Hair follicular keratinocyte (primary cell): ENCODE measurements around the gene TUBB4A. TPM values are rescaled to one million over a fixed set of nuclear protein-coding genes. Genes with fewer than 3 reads are reported as not detected.

Source experiments
- total RNA-seq: library from RNA; depleted of rRNA; stranded (reverse); fragments of >200 nt; gene quantifications from 2 replicates; pipeline ENCODE4 v1.2.3, GENCODE V29; 2015

TUBB4A gene
- total RNA-seq: not detected in 2 replicates

DNA sequence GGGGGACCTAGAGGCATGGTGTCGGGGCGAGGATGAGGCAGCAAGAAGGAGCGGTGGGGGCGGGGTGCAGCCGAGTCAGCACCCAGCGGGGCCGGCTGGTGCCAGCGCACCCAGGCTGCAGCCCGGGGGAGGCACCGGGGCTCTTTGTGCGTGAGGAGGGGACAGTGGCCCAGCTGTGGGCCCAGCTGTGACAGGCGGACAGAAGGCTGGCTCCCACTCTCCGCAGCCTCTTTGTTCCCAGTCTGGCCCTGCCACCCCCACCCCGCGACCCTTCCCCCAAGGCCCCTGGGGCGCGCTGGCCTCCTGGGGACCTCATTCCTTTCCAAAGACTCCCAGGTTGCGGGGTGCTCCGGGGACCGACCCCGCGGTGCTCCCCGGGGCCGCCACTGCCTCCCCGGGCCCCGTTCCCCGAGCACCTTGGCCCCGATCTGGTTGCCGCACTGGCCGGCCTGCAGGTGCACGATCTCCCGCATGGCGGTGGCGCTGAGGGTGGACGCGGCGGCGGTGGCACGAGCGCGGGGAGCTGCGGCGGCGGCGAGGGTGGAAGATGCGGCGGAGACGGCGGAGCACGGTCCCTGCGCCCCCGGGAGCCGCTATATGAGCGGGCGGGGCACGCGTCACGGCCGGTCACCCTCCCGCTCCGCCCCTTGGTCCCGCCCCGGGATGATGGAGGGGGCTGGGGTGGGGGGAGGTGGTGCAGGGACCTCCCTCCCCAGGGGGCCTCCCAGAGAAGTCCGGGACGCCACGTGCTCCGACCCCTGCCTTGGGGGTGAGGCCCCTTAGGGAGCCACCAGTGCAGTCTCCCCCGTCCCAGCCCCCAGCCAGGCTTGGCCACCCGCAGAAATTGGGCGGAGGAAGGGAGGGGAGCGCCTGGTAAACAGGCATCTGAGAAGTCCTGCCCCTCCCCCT, at the start of gene TUBB4A:
Gene TUBB4A, minus strand, starts transcription at position 570 of the 909 bp plus-strand sequence. Its CDS starts 97 bp downstream, at position 473.

DNA sequence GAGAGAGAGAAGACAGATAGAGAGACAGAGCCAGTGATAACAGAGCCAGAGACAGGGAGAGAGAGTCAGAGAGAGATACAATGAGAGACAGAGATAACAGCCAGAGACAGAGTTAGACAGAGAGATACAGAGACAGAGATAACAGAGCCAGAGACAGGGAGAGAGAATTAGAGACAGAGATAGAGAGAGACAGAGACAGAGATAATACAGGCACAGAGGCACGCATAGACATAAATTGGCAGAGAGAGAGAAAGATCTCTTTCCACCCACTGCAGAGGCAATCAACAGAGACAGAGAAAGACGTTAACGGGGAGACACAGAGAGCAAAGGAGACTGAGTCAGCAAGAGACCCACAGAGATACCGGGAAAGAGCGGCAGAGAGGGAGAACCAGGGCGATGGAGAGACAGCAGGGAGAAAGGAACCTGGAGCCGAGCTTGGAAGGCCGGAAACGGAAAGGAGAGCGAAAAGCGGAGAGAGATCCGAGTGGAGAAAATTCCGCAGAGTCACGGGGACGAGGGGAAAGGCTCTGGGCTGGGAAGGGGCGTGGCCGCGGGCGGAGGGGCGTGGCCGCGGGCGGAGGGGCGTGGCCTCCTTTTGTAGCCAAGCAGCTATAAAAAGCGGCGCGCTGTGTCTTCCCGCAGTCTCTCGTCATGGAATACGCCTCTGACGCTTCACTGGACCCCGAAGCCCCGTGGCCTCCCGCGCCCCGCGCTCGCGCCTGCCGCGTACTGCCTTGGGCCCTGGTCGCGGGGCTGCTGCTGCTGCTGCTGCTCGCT, 28.5 kb upstream of the TUBB4A start, which contains the start of gene TNFSF9:
Gene TNFSF9, plus strand, starts transcription at position 641 of the 777 bp plus-strand sequence. Its CDS starts 11 bp downstream, at position 652.

DNA sequence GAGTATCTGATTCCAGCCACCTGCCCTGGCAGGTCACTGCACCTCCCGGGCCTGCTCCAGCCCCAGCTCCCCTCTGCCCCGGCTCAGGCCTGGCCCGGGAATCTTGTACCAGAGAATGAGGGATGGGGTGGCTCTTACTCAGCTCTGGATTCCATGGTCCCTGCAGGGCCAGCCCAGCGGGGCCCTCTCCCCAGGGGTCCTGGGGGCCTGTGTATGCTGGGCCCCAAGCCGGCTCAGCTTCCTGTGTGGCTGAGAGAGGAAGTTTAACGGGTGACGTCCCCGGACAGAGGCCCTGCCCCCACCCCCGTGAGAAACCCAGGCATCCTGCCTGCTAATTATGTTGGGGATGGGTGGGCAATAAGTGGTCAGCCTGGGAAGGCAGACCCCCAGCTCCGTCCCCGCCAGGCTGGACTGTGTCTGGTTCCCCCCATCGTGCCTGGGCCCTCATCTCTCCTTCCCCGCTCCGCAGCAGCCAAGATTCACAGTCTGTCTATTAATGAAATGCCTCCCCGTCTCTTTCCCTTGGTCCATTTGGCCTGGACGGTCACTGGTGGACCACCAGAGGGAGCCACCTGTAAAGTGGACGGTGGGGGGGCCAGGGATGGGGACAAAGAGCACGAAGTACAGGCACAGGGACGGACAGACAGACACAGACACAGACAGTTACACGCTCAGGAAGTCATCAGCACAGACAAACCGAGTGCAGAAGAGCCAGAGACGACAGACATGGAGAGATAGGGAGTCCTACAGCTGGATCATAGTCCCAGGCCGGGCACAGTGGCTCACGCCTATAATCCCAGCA, 20.4 kb downstream of the TUBB4A start, which contains the start of gene DENND1C:
Gene DENND1C, minus strand, starts transcription at position 247 of the 802 bp plus-strand sequence. Its CDS starts 92 bp downstream, at position 155.

GRCh38 chr19:6464070-6464873, 37.8 kb downstream of the TUBB4A start, which contains the start of gene CRB3:
Gene CRB3, plus strand, starts transcription at chr19:6464271. Its CDS starts 431 bp downstream, at chr19:6464702.

DNA sequence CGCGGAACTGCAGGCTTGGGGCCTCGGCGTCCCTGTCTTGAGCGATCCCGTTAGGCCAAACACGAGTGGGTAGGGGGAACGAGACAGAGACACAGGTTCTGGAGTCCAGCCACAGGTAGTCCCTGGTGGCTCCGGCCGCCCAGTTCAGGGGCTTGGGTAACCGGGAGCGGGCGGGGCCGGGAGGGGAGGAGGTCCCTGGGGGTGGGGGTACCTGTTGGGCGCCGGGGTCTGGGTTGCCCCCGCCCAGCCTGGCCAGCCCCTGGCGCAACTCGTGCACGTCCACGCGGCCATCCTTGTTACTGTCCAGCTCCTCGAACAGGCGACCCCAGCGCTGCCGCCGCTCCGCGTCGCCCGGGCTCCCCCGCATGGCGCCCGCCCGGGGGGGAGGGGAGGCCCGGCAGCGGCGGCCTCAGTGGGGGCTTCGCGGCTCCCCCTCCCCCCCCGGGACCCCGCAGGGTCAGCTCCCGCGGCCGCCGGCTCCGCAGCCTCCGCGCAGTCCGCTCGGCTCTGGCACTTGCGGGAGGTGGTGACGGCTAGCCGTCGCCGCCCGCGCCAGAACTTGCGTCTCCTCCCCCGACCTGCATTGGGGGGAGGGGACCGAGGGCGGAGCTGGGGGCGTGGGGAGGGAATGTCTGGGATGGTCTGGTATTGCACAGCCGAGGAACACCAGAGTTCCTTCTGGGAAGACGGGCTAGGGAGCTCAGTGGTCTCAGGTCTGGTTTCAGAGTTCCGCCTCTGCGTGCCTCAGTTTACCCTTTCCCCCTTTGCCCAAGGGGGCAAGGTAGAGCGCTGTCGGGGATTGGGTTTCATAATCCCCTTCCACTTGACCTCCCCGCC, 42.6 kb downstream of the TUBB4A start, which contains the start of gene SLC25A23:
Gene SLC25A23, minus strand, starts transcription at position 531 of the 837 bp plus-strand sequence. Its CDS starts 164 bp downstream, at position 367.

Other genes starting within 250 kb of the TUBB4A start
- gene MLLT1, start 222.3 kb downstream of the TUBB4A start, total RNA-seq: 14.4 and 15.3 TPM in 2 replicates
- gene ACER1, start 168.7 kb downstream of the TUBB4A start, total RNA-seq: not detected in 2 replicates
- 154 and 157 TPM in 2 replicates for gene CLPP, start 140.8 kb downstream of the TUBB4A start, total RNA-seq
- gene ALKBH7, start 129.5 kb downstream of the TUBB4A start, total RNA-seq: 37.3 and 111 TPM in 2 replicates
- 0.34 and 0.62 TPM in 2 replicates for gene PSPN, start 126.4 kb downstream of the TUBB4A start, total RNA-seq
- gene GTF2F1, start 109.1 kb downstream of the TUBB4A start, total RNA-seq: 41.6 and 46.0 TPM in 2 replicates
- gene KHSRP, start 77.5 kb downstream of the TUBB4A start, total RNA-seq: 121 and 168 TPM in 2 replicates
- gene SLC25A41, start 68.5 kb downstream of the TUBB4A start, total RNA-seq: not detected in 2 replicates
- gene SLC25A23, start 42.5 kb downstream of the TUBB4A start, total RNA-seq: 28.1 and 38.4 TPM in 2 replicates
- 19.5 and 23.8 TPM in 2 replicates for gene CRB3, start 38.0 kb downstream of the TUBB4A start, total RNA-seq
- gene DENND1C, start 20.5 kb downstream of the TUBB4A start, total RNA-seq: 0.11 TPM in 1 of 2 replicates, not detected in the other
- 31.5 and 32.5 TPM in 2 replicates for gene TNFSF9, start 28.7 kb upstream of the TUBB4A start, total RNA-seq
- gene CD70, start 88.8 kb upstream of the TUBB4A start, total RNA-seq: 0.16 and 0.46 TPM in 2 replicates
- gene TNFSF14, start 167.9 kb upstream of the TUBB4A start, total RNA-seq: not detected in 2 replicates
- 63.2 and 88.6 TPM in 2 replicates for gene C3, start 218.3 kb upstream of the TUBB4A start, total RNA-seq
- gene GPR108, start 235.3 kb upstream of the TUBB4A start, total RNA-seq: 33.3 and 41.3 TPM in 2 replicates
- gene TRIP10, start 237.4 kb upstream of the TUBB4A start, total RNA-seq: 51.0 and 66.4 TPM in 2 replicates